ENCODE data around the gene STAC3.
"Not testable (repeated sequence)": the region's sequence is repeated elsewhere in the genome, so short reads cannot be mapped to it uniquely, and the experiment has no call there.

STAC3 gene

DNA sequence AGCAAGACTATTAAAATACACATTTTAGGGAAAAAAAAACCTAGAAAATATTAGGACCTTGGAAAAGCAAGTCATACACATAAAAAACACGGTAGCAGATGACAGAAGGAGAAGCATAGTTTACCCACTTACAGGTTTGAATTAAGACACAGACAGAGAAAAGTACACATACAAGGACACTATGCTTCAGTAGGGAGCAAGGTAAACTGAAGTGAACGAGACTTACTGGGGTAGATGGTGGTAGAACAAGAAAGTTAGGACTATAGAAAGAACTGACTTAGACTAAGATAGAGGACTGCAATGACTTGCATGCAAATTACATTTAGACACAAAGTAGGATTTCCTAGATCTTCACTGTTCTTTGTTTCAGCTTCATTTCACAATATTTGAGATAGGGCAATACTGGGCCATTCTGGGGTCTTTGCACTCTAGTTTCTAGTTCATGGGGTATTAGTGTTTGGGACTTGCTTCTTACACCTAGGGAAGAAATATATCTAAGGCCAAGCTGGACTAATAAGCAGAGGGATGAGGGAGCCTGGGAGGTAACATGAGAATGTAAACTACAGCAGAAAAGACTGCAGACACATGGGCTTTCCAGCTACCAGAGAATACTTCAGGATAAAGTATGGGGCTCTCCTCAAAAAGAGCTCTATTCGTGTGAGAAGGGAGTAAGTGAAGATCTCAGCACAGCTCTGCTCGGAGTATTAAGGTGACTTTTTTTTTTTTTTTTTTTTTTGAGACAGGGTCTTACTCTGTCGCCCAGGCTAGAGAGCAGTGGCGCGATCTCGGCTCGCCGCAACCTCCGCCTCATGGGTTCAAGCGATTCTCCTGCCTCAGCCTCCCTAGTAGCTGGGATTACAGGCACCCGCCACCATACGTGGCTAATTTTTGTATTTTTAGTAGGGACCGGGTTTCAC, 27.7 kb upstream of the STAC3 start:
- Histone ChIP-seq H3K27ac (no peak overlapping the region), H3K4me1 (ENCODE audit: control insufficient read depth in 1 of 2, insufficient read depth in 1 of 2, low read depth in 1 of 2, low read length in 1 of 2) (no peaks in the 10 kb centered on the region)
- TF ChIP-seq, protein P1, sequence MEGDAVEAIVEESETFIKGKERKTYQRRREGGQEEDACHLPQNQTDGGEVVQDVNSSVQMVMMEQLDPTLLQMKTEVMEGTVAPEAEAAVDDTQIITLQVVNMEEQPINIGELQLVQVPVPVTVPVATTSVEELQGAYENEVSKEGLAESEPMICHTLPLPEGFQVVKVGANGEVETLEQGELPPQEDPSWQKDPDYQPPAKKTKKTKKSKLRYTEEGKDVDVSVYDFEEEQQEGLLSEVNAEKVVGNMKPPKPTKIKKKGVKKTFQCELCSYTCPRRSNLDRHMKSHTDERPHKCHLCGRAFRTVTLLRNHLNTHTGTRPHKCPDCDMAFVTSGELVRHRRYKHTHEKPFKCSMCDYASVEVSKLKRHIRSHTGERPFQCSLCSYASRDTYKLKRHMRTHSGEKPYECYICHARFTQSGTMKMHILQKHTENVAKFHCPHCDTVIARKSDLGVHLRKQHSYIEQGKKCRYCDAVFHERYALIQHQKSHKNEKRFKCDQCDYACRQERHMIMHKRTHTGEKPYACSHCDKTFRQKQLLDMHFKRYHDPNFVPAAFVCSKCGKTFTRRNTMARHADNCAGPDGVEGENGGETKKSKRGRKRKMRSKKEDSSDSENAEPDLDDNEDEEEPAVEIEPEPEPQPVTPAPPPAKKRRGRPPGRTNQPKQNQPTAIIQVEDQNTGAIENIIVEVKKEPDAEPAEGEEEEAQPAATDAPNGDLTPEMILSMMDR (IDR thresholded peaks at IDR 0.05) = no peak

DNA sequence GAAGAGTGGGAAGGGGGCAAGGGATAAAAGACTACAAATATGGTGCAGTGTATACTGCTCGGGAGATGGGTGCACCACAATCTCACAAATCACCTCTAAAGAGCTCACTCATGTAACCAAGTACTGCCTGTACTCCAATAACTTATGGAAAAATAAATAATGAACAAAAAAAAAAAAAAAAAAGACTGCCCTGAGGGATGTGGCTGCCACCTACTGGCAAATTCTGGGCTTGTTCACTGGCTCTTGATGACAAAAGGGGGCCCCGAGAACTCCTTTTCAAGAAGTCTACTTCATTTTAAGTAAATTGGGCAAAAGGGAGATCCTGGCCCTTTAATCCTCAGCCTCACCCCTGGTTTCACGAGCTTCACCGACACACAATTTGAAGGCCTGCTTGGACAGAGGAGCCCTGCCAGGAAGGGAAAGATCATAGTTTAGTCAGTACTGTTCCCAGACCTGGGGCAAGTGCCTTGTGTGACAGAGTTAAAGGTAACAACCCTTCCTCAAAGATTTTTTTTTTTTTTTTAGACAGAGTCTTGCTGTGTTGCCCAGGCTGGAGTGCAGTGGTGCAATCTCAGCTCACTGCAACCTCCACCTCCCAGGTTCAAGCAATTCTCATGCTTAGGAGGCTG, 26.1 kb upstream of the STAC3 start:
- H3K27me3 ChIP-seq = no peaks in the 10 kb centered on the region
- TF ChIP-seq, protein P1 (IDR thresholded peaks at IDR 0.05) = no peak

More for the DNA sequence above, 27.7 kb upstream of the STAC3 start:
- Histone ChIP-seq H3K4me3 (ENCODE audit: low read depth in 1 of 2, low read length in 1 of 2) (no peak overlapping the region), H3K27me3 (no peaks in the 10 kb centered on the region), H3K9me3 (no peaks in the 10 kb centered on the region), H3K36me3 (peaks cover 87% of the 10 kb centered on the region)

DNA sequence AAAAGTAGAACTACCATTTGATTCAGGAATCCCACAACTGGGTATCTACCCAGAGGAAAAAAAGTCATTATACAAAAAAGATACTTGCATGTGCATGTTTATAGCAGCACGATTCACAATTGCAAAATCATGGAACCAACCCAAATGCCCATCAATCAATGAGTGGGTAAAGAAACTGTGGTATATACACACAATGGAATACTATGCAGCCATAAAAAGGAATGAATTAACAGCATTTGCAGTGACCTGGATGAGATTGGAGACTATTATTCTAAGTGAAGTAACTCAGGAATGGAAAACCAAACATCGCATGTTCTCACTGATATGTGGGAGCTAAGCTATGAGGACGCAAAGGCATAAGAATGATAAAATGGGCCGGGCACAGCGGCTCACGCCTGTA, 25.2 kb upstream of the STAC3 start:
- not testable (repeated sequence) for H3K27ac ChIP-seq; H3K4me3 ChIP-seq (ENCODE audit: low read depth in 1 of 2, low read length in 1 of 2); H3K9me3 ChIP-seq; H3K27me3 ChIP-seq; H3K4me1 ChIP-seq (ENCODE audit: control insufficient read depth in 1 of 2, insufficient read depth in 1 of 2, low read depth in 1 of 2, low read length in 1 of 2)
- peaks cover 89% of the 10 kb centered on the region for H3K36me3 ChIP-seq

More for the DNA sequence above, 26.1 kb upstream of the STAC3 start:
- Histone ChIP-seq H3K4me1 (ENCODE audit: control insufficient read depth in 1 of 2, insufficient read depth in 1 of 2, low read depth in 1 of 2, low read length in 1 of 2) (no peaks in the 10 kb centered on the region), H3K27ac (no peak overlapping the region), H3K9me3 (no peaks in the 10 kb centered on the region), H3K4me3 (ENCODE audit: low read depth in 1 of 2, low read length in 1 of 2) (no peak overlapping the region), H3K36me3 (peaks cover 89% of the 10 kb centered on the region)

DNA sequence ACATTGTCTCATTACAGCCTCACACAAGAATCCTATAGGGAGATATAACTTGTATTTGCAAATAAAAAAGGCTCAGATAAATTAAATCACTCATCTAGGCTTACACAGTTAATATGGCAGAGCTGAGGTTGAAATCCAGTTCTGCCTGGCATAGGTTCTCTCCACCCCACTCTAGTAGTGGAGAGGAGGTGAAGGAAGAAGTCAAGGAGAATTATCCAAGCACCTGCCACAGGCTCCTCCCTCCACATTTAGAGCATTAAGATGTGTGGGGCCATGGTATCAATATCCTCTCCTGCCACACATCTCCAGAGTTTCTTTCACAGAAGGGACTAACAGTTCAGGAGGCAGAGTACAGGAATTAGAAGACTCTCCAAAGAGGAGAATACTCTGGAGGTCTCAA, 22.5 kb upstream of the STAC3 start:
- TF ChIP-seq, protein P1 (IDR thresholded peaks at IDR 0.05) = no peak
- H3K27ac ChIP-seq = no peak overlapping the region
- H3K4me3 ChIP-seq (ENCODE audit: low read depth in 1 of 2, low read length in 1 of 2) = no peak overlapping the region
- H3K27me3 ChIP-seq = no peaks in the 10 kb centered on the region
- H3K4me1 ChIP-seq (ENCODE audit: control insufficient read depth in 1 of 2, insufficient read depth in 1 of 2, low read depth in 1 of 2, low read length in 1 of 2) = no peaks in the 10 kb centered on the region
- no peaks in the 10 kb centered on the region for H3K9me3 ChIP-seq
- H3K36me3 ChIP-seq = peaks cover 89% of the 10 kb centered on the region

DNA sequence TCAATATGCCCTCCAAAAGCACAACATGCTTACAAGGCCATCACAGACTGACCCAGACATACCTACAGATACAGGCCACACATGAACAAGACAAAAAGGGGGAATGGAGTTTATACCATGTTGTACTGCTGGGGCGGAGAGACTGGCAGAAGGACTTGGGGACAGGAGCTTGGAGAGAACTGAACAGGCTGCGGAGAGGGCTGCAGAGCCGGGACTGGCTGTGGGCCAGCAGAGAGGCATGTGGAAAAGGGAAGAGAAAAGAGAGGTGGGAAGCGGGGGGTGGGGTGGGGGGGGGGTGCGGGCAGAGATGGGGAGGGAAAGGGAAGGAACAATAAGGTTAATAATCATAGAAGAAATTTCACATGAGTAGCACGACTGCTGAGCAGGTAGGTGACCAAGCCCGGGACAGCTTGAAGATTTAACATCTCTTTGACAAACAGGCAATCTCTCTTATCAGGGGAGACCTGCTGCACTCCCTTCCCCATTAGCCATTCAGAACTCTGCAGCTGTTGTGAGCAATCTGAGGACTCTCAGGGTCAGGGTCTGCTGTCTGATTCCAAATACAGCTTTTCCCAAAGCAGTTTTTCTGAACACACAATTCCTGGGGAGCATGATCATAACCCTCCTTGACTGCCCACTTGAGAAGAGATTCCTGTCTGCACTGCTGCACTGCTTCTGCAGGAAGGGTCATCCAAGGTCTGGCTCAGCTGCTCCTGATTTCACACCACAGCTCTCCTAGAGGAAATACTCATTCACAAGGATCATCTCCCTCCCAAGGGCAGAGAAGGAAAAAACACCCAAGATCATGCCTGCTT, 21.6 kb upstream of the STAC3 start:
- H3K27me3 ChIP-seq = no peaks in the 10 kb centered on the region
- peaks cover 89% of the 10 kb centered on the region for H3K36me3 ChIP-seq
- H3K9me3 ChIP-seq = no peaks in the 10 kb centered on the region
- H3K4me1 ChIP-seq (ENCODE audit: control insufficient read depth in 1 of 2, insufficient read depth in 1 of 2, low read depth in 1 of 2, low read length in 1 of 2) = peaks cover 0 to 6% of the 10 kb centered on the region in 2 experiments
- H3K4me3 ChIP-seq (ENCODE audit: low read depth in 1 of 2, low read length in 1 of 2) = no peak overlapping the region
- no peak overlapping the region for H3K27ac ChIP-seq
- TF ChIP-seq, protein P1 (IDR thresholded peaks at IDR 0.05) = no peak

All from neutrophil (primary cell).